Measurements from ENCODE around the gene IQSEC1.

Gene IQSEC1

GRCh38 chr3:13007251-13007941, 65.8 kb downstream of the IQSEC1 start:
- DNase-seq = peak in 2 of 56 donors; percentile 36 to 37

- no peak for DNase-seq
Observed at GRCh38 chr3:13006216-13006990, 66.8 kb downstream of the IQSEC1 start.

- DNase-seq = no peak
Observed at GRCh38 chr3:13005301-13005700, 67.9 kb downstream of the IQSEC1 start.

- no peak for DNase-seq
Observed at GRCh38 chr3:13004376-13004775, 68.9 kb downstream of the IQSEC1 start.

- no peak for DNase-seq
Observed at GRCh38 chr3:13003608-13004007, 69.6 kb downstream of the IQSEC1 start.

GRCh38 chr3:13002398-13003124, 70.7 kb downstream of the IQSEC1 start:
- no peak for DNase-seq

GRCh38 chr3:12999147-13000140, 73.8 kb downstream of the IQSEC1 start:
- DNase-seq = peak in 27 of 56 donors; percentile 15 to 72 (median 46)

GRCh38 chr3:12998648-12999047, 74.6 kb downstream of the IQSEC1 start:
- DNase-seq = no peak

GRCh38 chr3:12997387-12997786, 75.8 kb downstream of the IQSEC1 start:
- DNase-seq = no peak

GRCh38 chr3:12996181-12996506, 77.1 kb downstream of the IQSEC1 start:
- no peak for DNase-seq

GRCh38 chr3:12995389-12996180, 77.6 kb downstream of the IQSEC1 start:
- DNase-seq = no peak

GRCh38 chr3:12994607-12995388, 78.4 kb downstream of the IQSEC1 start:
- DNase-seq = peak in 53 of 56 donors; percentile 27 to 95 (median 71)

GRCh38 chr3:12994357-12994606, 78.9 kb downstream of the IQSEC1 start:
- peak in 4 of 56 donors; percentile 14 to 34 (median 30) for DNase-seq

GRCh38 chr3:12993517-12994356, 79.5 kb downstream of the IQSEC1 start:
- peak in 4 of 56 donors; percentile 34 to 65 (median 52) for DNase-seq

- no peak for DNase-seq
Observed at GRCh38 chr3:12992629-12993516, 80.4 kb downstream of the IQSEC1 start.

- no peak for DNase-seq
Observed at GRCh38 chr3:12991861-12992281, 81.4 kb downstream of the IQSEC1 start.

- peak in 1 of 56 donors; percentile 17 for DNase-seq
Observed at GRCh38 chr3:12991481-12991837, 81.8 kb downstream of the IQSEC1 start.
